ENCODE data around the gene CD247.

Gene CD247

DNA sequence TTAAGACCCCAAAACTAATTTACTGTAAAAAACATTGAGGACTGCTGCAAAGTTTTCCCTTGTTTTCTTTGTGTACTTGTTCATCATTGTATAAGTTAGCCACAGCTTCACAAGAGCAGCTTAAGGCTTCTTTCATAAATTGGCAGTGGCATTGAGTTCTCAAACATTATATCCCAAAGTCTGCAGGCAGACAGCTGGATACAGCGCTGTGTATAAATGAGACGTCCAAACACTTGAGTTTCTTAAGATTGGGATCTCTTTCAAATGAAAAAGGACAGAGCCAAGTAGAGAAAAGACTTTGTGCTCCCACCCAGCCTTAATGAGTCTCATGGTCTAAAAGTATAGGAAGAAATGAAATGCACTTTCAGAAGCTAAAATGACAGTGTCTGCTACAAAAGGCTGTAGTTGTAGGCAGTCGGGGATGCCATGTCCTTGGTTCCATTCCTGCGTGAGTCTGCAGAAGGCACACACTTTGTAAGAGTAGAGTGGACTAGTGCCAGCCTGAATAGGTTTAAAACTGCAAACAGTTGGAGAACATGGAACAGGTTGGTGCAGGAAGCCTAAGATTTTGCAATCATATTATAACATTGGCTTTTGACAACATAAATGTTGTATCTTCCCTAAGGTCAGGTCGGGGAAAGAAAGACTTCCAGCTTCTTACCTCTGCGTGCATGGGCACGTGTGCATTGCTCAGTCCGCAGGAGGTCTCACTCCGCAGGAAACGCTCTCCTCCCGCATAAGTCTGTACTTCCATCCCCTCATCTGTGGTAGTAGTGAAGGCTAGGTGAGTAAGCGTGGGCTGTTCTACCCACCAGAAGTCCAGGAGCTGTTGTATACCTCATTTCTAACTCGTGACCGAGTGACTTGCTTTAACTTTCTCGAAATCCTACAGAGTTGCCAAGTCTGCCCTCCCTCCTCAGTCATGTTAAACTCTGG, 94.4 kb downstream of the CD247 start:
- no peak for TF ChIP-seq CTCF (IDR thresholded peaks at IDR 0.05; ENCODE audit: insufficient read depth, low read depth, low read length, missing control alignments)
- H3K4me3 ChIP-seq (ENCODE audit: low read depth, low read length), result no peak overlapping the region
- no peak for DNase-seq (ENCODE audit: low read depth)

DNA sequence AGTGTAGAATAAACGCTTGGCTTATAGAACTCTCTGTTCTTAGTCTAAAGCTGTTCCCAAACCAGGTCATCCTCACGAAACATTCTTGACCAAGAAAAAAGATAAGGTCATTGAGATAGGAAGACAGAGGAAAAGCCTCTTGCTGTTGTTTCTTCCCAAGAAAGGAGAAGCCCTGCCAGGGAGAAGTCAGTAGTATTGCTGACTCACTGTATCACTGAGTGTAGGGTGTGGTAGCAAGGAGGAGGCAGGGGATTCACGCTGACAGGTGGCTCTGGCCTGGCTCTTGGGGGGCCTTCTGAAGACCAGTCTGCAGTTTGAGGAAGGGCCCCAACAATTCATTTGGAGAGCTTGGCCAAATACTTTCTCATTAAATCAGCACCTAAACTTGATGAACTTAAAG, 97.8 kb downstream of the CD247 start:
- no peak for DNase-seq (ENCODE audit: low read depth)
- no peak overlapping the region for H3K4me3 ChIP-seq (ENCODE audit: low read depth, low read length)
- no peak for TF ChIP-seq CTCF (IDR thresholded peaks at IDR 0.05; ENCODE audit: insufficient read depth, low read depth, low read length, missing control alignments)

DNA sequence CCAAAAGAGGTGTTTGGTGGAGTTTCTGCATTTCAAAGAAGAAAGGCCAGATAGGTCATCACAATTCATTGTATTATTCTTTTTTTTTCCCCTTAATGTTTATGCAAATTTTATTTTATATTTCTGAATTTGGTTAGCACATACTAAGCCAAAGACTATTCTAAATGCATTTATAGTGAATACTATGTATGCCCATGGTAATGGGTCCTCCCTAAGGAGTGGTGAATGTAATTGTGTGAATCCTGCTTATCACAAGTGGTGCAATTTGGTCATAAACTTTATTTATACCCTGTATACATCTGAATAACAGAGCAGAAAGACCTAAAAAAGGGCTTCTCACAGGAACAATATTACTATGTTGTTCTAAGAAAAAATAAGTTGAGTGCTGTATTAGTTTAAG, 99.1 kb downstream of the CD247 start:
- no peak overlapping the region for H3K4me3 ChIP-seq (ENCODE audit: low read depth, low read length)
- no peak for TF ChIP-seq CTCF (IDR thresholded peaks at IDR 0.05; ENCODE audit: insufficient read depth, low read depth, low read length, missing control alignments)
- DNase-seq (ENCODE audit: low read depth), result no peak

DNA sequence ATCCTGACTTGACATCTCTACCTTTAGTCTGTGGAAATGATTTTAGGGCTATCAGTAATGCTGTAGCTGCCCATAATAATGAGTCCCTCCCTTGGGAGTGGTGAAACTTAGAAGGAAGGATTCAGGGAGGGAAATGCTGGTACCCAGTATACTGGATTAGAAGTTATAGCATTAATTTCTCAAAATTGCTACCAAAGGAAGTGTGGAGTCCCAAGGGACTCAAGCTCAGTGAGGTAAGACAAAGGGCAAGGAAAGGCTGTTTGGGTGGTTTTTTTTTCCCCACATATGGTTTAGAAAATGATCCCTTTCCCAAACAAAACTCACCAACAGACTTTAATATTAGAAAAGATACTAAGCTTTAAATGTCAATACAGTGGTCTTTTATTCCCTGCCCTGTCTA, 99.9 kb downstream of the CD247 start:
- no peak overlapping the region for H3K4me3 ChIP-seq (ENCODE audit: low read depth, low read length)
- no peak for DNase-seq (ENCODE audit: low read depth)
- no peak for TF ChIP-seq CTCF (IDR thresholded peaks at IDR 0.05; ENCODE audit: insufficient read depth, low read depth, low read length, missing control alignments)

- DNase-seq (ENCODE audit: low read depth), result no peak
- TF ChIP-seq CTCF (IDR thresholded peaks at IDR 0.05; ENCODE audit: insufficient read depth, low read depth, low read length, missing control alignments), result no peak
- H3K4me3 ChIP-seq (ENCODE audit: low read depth, low read length), result no peak overlapping the region
These were observed 101.8 kb downstream of the CD247 start for GRCh38 chr1:167416506-167416905.

GRCh38 chr1:167413328-167413727, 105.0 kb downstream of the CD247 start:
- no peak for TF ChIP-seq CTCF (IDR thresholded peaks at IDR 0.05; ENCODE audit: insufficient read depth, low read depth, low read length, missing control alignments)
- DNase-seq (ENCODE audit: low read depth), result no peak
- no peak overlapping the region for H3K4me3 ChIP-seq (ENCODE audit: low read depth, low read length)

DNA sequence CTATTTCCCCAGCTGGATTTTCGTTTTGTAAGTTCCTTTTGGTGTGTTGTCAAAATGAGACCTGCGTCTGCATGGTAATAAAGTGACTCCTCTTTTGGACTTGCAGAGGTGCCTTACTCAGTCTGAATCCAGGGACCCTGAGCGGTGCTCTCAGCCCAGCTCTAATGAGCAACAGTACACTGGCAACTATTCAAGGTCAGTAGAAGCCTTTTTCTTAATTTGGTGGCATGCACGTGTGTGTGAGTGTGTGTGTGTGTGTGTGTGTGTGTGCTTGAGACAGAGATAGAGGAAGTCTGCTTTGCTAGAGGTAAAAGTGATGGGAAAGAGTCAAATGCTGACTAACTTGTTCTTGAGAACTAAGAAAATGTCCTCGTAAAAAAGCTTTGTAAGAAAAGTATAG, 105.4 kb downstream of the CD247 start:
- DNase-seq (ENCODE audit: low read depth), result no peak
- no peak for TF ChIP-seq CTCF (IDR thresholded peaks at IDR 0.05; ENCODE audit: insufficient read depth, low read depth, low read length, missing control alignments)
- H3K4me3 ChIP-seq (ENCODE audit: low read depth, low read length), result no peak overlapping the region
